ENCODE data around the gene CFAP44.
A peak's percentile ranks its signal among the peaks of the same experiment; 100 is the strongest.
"Not testable (repeated sequence)": the region's sequence is repeated elsewhere in the genome, so short reads cannot be mapped to it uniquely, and the experiment has no call there.

Gene CFAP44

GRCh38 chr3:113441051-113441770 is at the start of gene CFAP44:
Gene CFAP44 (minus strand): TSS chr3:113441493. CDS start chr3:113433664, 7,829 bp downstream.
- DNase-seq: peak; percentile 75

GRCh38 chr3:113485161-113485609 is 43.9 kb upstream of the CFAP44 start:
- DNase-seq: peak; percentile 28

- no peak for DNase-seq
Measured at GRCh38 chr3:113468539-113468938, 27.2 kb upstream of the CFAP44 start.

- DNase-seq: no peak
Measured at GRCh38 chr3:113461488-113461887, 20.2 kb upstream of the CFAP44 start.

- not testable (repeated sequence) for DNase-seq
Measured at GRCh38 chr3:113458554-113458953, 17.3 kb upstream of the CFAP44 start.

GRCh38 chr3:113455446-113455845 is 14.2 kb upstream of the CFAP44 start:
- DNase-seq: no peak

GRCh38 chr3:113454630-113455029 is 13.3 kb upstream of the CFAP44 start:
- no peak for DNase-seq

GRCh38 chr3:113454057-113454456 is 12.8 kb upstream of the CFAP44 start:
- no peak for DNase-seq

GRCh38 chr3:113450911-113451310 is 9.6 kb upstream of the CFAP44 start:
- no peak for DNase-seq

- no peak for DNase-seq
Measured at GRCh38 chr3:113439606-113440005, 1.7 kb downstream of the CFAP44 start.

GRCh38 chr3:113438224-113438623 is 3.1 kb downstream of the CFAP44 start:
- no peak for DNase-seq

GRCh38 chr3:113437411-113437810 is 3.9 kb downstream of the CFAP44 start:
- no peak for DNase-seq

- DNase-seq: no peak
Measured at GRCh38 chr3:113436809-113437208, 4.5 kb downstream of the CFAP44 start.

GRCh38 chr3:113431811-113432210 is 9.5 kb downstream of the CFAP44 start:
- no peak for DNase-seq

- no peak for DNase-seq
Measured at GRCh38 chr3:113428581-113428980, 12.7 kb downstream of the CFAP44 start.

- DNase-seq: no peak
Measured at GRCh38 chr3:113423699-113424098, 17.6 kb downstream of the CFAP44 start.

GRCh38 chr3:113421082-113421481 is 20.2 kb downstream of the CFAP44 start:
- no peak for DNase-seq

- no peak for DNase-seq
Measured at GRCh38 chr3:113409676-113410075, 31.6 kb downstream of the CFAP44 start.

GRCh38 chr3:113405180-113405579 is 36.1 kb downstream of the CFAP44 start:
- DNase-seq: no peak

GRCh38 chr3:113404637-113405036 is 36.7 kb downstream of the CFAP44 start:
- DNase-seq: no peak

Data from CD4-positive, alpha-beta T cell treated with Interferon gamma for 1 hour (primary cell).